SK-N-SH treated with all-trans-retinoic acid at 6 μM for 48 hours (cell line): ENCODE results near the gene FARS2.
A peak's percentile ranks its signal among the peaks of the same experiment; 100 is the strongest.

Experiments used
- ATAC-seq: fragments of 200-7000 bp; cut with Tn5 transposase; 3 replicates; pipeline ENCODE4 v1.9.1; 2020; ENCODE audit warnings: mild to moderate bottlenecking, moderate library complexity
- ARNTL ChIP-seq: fragments of 450-650 bp; formaldehyde crosslinking; IDR thresholded peaks from 2 replicates; pipeline ENCODE4 v1.5.0; 2020; ENCODE audit warnings: low read depth, mild to moderate bottlenecking, moderate library complexity, borderline replicate concordance
- CREB5 ChIP-seq: fragments of 250-450 bp; sonication (Bioruptor Pico); IDR thresholded peaks from 2 replicates; pipeline ENCODE4 v1.5.1; 2020; ENCODE audit warnings: low read depth, mild to moderate bottlenecking, moderate library complexity
- CSDC2 ChIP-seq: fragments of 250-450 bp; sonication (Bioruptor Pico); IDR thresholded peaks from 2 replicates; pipeline ENCODE4 v1.5.0; 2020; ENCODE audit warnings: mild to moderate bottlenecking, moderate library complexity
- CSRNP3 ChIP-seq: fragments of 250-450 bp; sonication (Bioruptor Pico); IDR thresholded peaks from 2 replicates; pipeline ENCODE4 v1.5.1; 2021; ENCODE audit warnings: mild to moderate bottlenecking, moderate library complexity
- ESRRG ChIP-seq: fragments of 250-450 bp; sonication (Bioruptor Pico); IDR thresholded peaks from 2 replicates; pipeline ENCODE4 v1.6.1; 2021; ENCODE audit warnings: mild to moderate bottlenecking
- GLIS3 ChIP-seq: fragments of 250-450 bp; sonication (Bioruptor Pico); IDR thresholded peaks from 2 replicates; pipeline ENCODE4 v1.5.0; 2020; ENCODE audit warnings: mild to moderate bottlenecking, moderate library complexity
- ISL1 ChIP-seq: fragments of 250-450 bp; sonication (Bioruptor Pico); IDR thresholded peaks from 2 replicates; pipeline ENCODE4 v2.1.2; 2022; ENCODE audit warnings: mild to moderate bottlenecking, moderate library complexity
- OSR1 ChIP-seq: fragments of 250-450 bp; sonication (Bioruptor Pico); IDR thresholded peaks from 2 replicates; pipeline ENCODE4 v1.8.0; 2022; ENCODE audit warnings: moderate library complexity, mild to moderate bottlenecking, inconsistent platforms
- PATZ1 ChIP-seq: fragments of 250-450 bp; sonication (Bioruptor Pico); IDR thresholded peaks from 2 replicates; pipeline ENCODE4 v1.8.0; 2020; ENCODE audit warnings: mild to moderate bottlenecking, moderate library complexity, borderline replicate concordance
- PPARA ChIP-seq: fragments of 250-450 bp; sonication (Bioruptor Pico); IDR thresholded peaks from 2 replicates; pipeline ENCODE4 v1.5.0; 2020; ENCODE audit warnings: mild to moderate bottlenecking, borderline replicate concordance
- SNAI2 ChIP-seq: fragments of 250-450 bp; sonication (Bioruptor Pico); IDR thresholded peaks from 2 replicates; pipeline ENCODE4 v1.5.0; 2020; ENCODE audit warnings: mild to moderate bottlenecking, moderate library complexity
- TOX ChIP-seq: fragments of 250-450 bp; sonication (Bioruptor Pico); IDR thresholded peaks from 2 replicates; pipeline ENCODE4 v1.8.0; 2021; ENCODE audit warnings: mild to moderate bottlenecking, moderate library complexity, borderline replicate concordance
- TSHZ2 ChIP-seq: fragments of 250-450 bp; sonication (Bioruptor Pico); IDR thresholded peaks from 2 replicates; pipeline ENCODE4 v1.5.0; 2020; ENCODE audit warnings: mild to moderate bottlenecking, moderate library complexity
- ZC3H10 ChIP-seq: fragments of 250-450 bp; sonication (Bioruptor Pico); IDR thresholded peaks from 2 replicates; pipeline ENCODE4 v1.5.1; 2021; ENCODE audit warnings: mild to moderate bottlenecking, moderate library complexity
- ZFP3 ChIP-seq: fragments of 250-450 bp; sonication (Bioruptor Pico); IDR thresholded peaks from 2 replicates; pipeline ENCODE4 v1.5.0; 2020; ENCODE audit warnings: mild to moderate bottlenecking, moderate library complexity
- ZFP30 ChIP-seq: fragments of 450-650 bp; formaldehyde crosslinking; IDR thresholded peaks from 2 replicates; pipeline ENCODE4 v1.5.0; 2022; ENCODE audit warnings: mild to moderate bottlenecking, moderate library complexity
- ZNF565 ChIP-seq: fragments of 450-650 bp; formaldehyde crosslinking; conservative IDR thresholded peaks from 2 replicates; pipeline ENCODE4 v1.5.0; 2020; ENCODE audit warnings: low read depth, mild to moderate bottlenecking, moderate library complexity
- ZNF70 ChIP-seq: fragments of 450-650 bp; formaldehyde crosslinking; IDR thresholded peaks from 2 replicates; pipeline ENCODE4 v1.5.0; 2020; ENCODE audit warnings: mild to moderate bottlenecking, moderate library complexity
- ZNF8 ChIP-seq: fragments of 450-650 bp; formaldehyde crosslinking; IDR thresholded peaks from 2 replicates; pipeline ENCODE4 v1.5.0; 2020; ENCODE audit warnings: mild to moderate bottlenecking, moderate library complexity

Gene FARS2

GRCh38 chr6:5492356-5492755 is 231.0 kb downstream of the FARS2 start:
- ATAC-seq = no peak
- TF ChIP-seq PATZ1 (CRISPR knock-in tag) (no peak), ESRRG (CRISPR knock-in tag) (no peak), TOX (no peak)

- TF ChIP-seq ZNF565 (CRISPR knock-in tag) (no peak), ZNF8 (no peak), CREB5 (no peak), CSDC2 (CRISPR knock-in tag) (no peak), ZC3H10 (no peak), ARNTL (CRISPR knock-in tag) (no peak), ZNF70 (CRISPR knock-in tag) (no peak), ZFP30 (no peak), ZFP3 (CRISPR knock-in tag) (no peak), SNAI2 (CRISPR knock-in tag) (no peak), TSHZ2 (no peak), PPARA (CRISPR knock-in tag) (no peak), CSRNP3 (CRISPR knock-in tag) (no peak), GLIS3 (CRISPR knock-in tag) (no peak), OSR1 (CRISPR knock-in tag) (no peak), ISL1 (CRISPR knock-in tag) (no peak)
- TF ChIP-seq, all 23 proteins: peak for 0
- no peak for ATAC-seq
Observed at GRCh38 chr6:5493806-5494205, 232.5 kb downstream of the FARS2 start.

GRCh38 chr6:5497896-5498578 is 236.7 kb downstream of the FARS2 start:
- peak; percentile 84 for ATAC-seq
- no peak for TF ChIP-seq ZC3H10
- TF ChIP-seq ESRRG (CRISPR knock-in tag) = no peak
- TF ChIP-seq PATZ1 (CRISPR knock-in tag) = no peak
- no peak for TF ChIP-seq CREB5
- peak; percentile 28; the same call in 1 of the 2 replicates for TF ChIP-seq ISL1 (CRISPR knock-in tag)
